ENCODE data around the gene LRP1B.
A peak's percentile ranks its signal among the peaks of the same experiment; 100 is the strongest.

Gene LRP1B

DNA sequence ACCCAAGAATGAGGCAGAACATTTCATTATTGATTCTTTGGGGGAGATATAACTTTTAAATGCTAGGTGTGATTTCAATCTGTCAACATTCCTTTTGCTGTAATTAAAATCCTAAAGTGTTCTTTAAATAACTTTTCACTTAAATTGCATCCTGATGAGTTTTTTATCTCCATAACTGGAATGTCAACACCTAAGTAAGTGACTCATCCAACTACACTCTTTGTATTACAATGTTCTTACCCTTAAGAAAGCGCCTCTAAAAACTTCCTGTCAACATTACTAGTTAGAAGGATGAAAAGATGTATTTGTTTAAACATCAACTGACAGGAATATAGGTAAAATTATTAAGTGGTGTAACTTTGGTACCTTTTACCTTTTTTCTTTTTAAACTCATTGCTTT, 1657.0 kb downstream of the LRP1B start:
- Histone ChIP-seq H3K4me2 (ENCODE audit: low read length) (no peak overlapping the region), H2BK15ac (replicated peaks; ENCODE audit: low read depth) (no peak overlapping the region), H3K79me1 (ENCODE audit: low read length) (no peaks in the 10 kb centered on the region), H3K27ac (ENCODE audit: low read depth, low read length) (no peak overlapping the region), H3K79me2 (ENCODE audit: control insufficient read depth, insufficient read depth, low read length) (no peaks in the 10 kb centered on the region), H4K8ac (ENCODE audit: low read depth, low read length) (no peak overlapping the region), H2BK120ac (ENCODE audit: low read depth, low read length) (no peak overlapping the region), H2BK5ac (ENCODE audit: low read length) (no peak overlapping the region), H3K4ac (ENCODE audit: low read depth, low read length) (no peak overlapping the region), H4K5ac (ENCODE audit: low read length) (no peak overlapping the region), H3K56ac (ENCODE audit: low read length) (no peak overlapping the region), H3K9ac (ENCODE audit: low read length) (no peak overlapping the region), H2AK5ac (ENCODE audit: low read length) (no peak overlapping the region), H3K36me3 (ENCODE audit: control insufficient read depth, insufficient read depth, low read length) (no peaks in the 10 kb centered on the region), H3K23ac (ENCODE audit: low read length) (no peak overlapping the region), H3K18ac (ENCODE audit: low read length) (no peak overlapping the region), H3K4me3 (ENCODE audit: low read length) (no peak overlapping the region), H3K4me1 (ENCODE audit: control insufficient read depth, low read depth, low read length) (no peaks in the 10 kb centered on the region), H3K27me3 (ENCODE audit: insufficient read depth, low read length, poor library complexity) (no peaks in the 10 kb centered on the region)
- WGBS (ENCODE audit: extremely low coverage, insufficient coverage, low lambda C conversion rate) = no CpG with 5 or more reads among the region's 1 CpG
- peak; percentile 51 for DNase-seq

DNA sequence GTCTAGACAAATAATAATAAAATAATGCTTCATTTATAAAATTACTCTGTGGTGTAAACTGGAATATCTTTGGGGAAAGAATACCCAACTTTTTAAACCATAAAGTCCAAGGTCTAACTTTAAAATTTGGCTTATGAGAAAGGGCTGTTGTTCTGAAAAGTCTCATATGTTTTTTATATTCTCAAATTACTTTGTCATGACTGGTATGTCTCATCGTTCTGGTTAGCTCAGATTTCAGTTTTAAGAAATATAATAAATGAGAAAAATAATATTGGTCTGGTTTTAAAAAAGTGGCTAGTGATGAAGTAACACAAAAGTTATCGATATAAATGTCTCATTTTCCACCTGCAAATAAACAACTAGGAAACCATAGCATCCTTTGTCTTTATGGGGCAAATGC, 1658.1 kb downstream of the LRP1B start:
- Histone ChIP-seq H2BK120ac (ENCODE audit: low read depth, low read length) (no peak overlapping the region), H3K79me1 (ENCODE audit: low read length) (no peaks in the 10 kb centered on the region), H3K27me3 (ENCODE audit: insufficient read depth, low read length, poor library complexity) (no peaks in the 10 kb centered on the region), H2BK15ac (replicated peaks; ENCODE audit: low read depth) (no peak overlapping the region), H3K4ac (ENCODE audit: low read depth, low read length) (no peak overlapping the region), H3K4me3 (ENCODE audit: low read length) (no peak overlapping the region), H3K56ac (ENCODE audit: low read length) (no peak overlapping the region), H3K79me2 (ENCODE audit: control insufficient read depth, insufficient read depth, low read length) (no peaks in the 10 kb centered on the region), H3K9ac (ENCODE audit: low read length) (no peak overlapping the region), H3K27ac (ENCODE audit: low read depth, low read length) (no peak overlapping the region), H3K36me3 (ENCODE audit: control insufficient read depth, insufficient read depth, low read length) (no peaks in the 10 kb centered on the region), H3K23ac (ENCODE audit: low read length) (no peak overlapping the region), H3K4me2 (ENCODE audit: low read length) (no peak overlapping the region), H3K4me1 (ENCODE audit: control insufficient read depth, low read depth, low read length) (no peaks in the 10 kb centered on the region), H4K8ac (ENCODE audit: low read depth, low read length) (no peak overlapping the region), H2BK5ac (ENCODE audit: low read length) (no peak overlapping the region), H2AK5ac (ENCODE audit: low read length) (no peak overlapping the region), H4K5ac (ENCODE audit: low read length) (no peak overlapping the region), H3K18ac (ENCODE audit: low read length) (no peak overlapping the region)
- no peak for DNase-seq
- WGBS (ENCODE audit: extremely low coverage, insufficient coverage, low lambda C conversion rate) = no CpG with 5 or more reads among the region's 2 CpGs

DNA sequence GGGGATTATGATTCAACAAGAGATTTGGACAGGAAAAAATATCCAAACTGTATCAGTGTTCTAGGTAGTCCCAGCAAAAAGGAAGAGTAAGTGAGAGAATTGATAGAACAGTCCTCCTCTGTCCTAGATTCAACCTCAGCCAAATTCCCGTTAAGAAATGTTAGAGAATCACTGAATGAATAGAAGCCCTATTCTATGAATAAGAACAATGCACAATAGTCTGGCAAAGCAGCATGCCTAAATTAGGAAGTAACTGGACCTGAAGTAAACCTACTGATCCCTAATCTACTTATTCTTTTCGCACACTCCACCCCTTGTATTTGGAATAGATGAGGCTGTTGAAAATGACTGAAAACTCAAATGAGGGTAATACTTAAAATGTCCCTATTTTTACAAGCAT, 1665.5 kb downstream of the LRP1B start:
- Histone ChIP-seq H3K9ac (ENCODE audit: low read length) (no peak overlapping the region), H4K5ac (ENCODE audit: low read length) (no peak overlapping the region), H3K4ac (ENCODE audit: low read depth, low read length) (no peak overlapping the region), H3K27ac (ENCODE audit: low read depth, low read length) (no peak overlapping the region), H3K4me1 (ENCODE audit: control insufficient read depth, low read depth, low read length) (no peaks in the 10 kb centered on the region), H3K56ac (ENCODE audit: low read length) (no peak overlapping the region), H2AK5ac (ENCODE audit: low read length) (no peak overlapping the region), H2BK15ac (replicated peaks; ENCODE audit: low read depth) (no peak overlapping the region), H3K4me2 (ENCODE audit: low read length) (no peak overlapping the region), H3K23ac (ENCODE audit: low read length) (no peak overlapping the region), H2BK120ac (ENCODE audit: low read depth, low read length) (no peak overlapping the region), H4K8ac (ENCODE audit: low read depth, low read length) (no peak overlapping the region), H3K4me3 (ENCODE audit: low read length) (no peak overlapping the region), H3K27me3 (ENCODE audit: insufficient read depth, low read length, poor library complexity) (no peaks in the 10 kb centered on the region), H3K18ac (ENCODE audit: low read length) (no peak overlapping the region), H3K79me1 (ENCODE audit: low read length) (no peaks in the 10 kb centered on the region), H3K79me2 (ENCODE audit: control insufficient read depth, insufficient read depth, low read length) (no peaks in the 10 kb centered on the region), H2BK5ac (ENCODE audit: low read length) (no peak overlapping the region), H3K36me3 (ENCODE audit: control insufficient read depth, insufficient read depth, low read length) (no peaks in the 10 kb centered on the region)
- no peak for DNase-seq
- no CpG with 5 or more reads among the region's 2 CpGs for WGBS (ENCODE audit: extremely low coverage, insufficient coverage, low lambda C conversion rate)

DNA sequence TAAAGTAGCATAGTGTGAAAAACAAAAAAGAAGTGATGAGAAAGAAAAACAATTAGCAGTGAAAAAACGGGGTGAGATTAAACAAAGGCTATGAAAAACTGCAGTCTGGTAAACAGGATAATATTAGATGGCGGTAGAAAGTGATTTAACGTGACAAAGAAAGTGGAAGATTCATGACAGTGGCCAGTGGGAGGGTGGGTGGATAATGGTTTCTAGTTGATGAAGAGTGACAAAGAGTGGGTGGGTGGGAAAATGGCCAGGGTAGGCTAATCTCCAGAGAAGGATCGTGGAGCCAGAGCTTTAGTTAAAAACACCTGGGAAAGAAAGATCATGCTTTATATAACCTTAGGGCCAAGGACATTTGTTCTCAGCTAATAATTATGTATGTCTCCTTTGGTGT, 1667.8 kb downstream of the LRP1B start:
- no peaks in the 10 kb centered on the region for H3K79me1 ChIP-seq (ENCODE audit: low read length)
- no peak overlapping the region for H3K18ac ChIP-seq (ENCODE audit: low read length)
- no peak overlapping the region for H2BK15ac ChIP-seq (replicated peaks; ENCODE audit: low read depth)
- DNase-seq = no peak
- no peaks in the 10 kb centered on the region for H3K27me3 ChIP-seq (ENCODE audit: insufficient read depth, low read length, poor library complexity)
- no peak overlapping the region for H2AK5ac ChIP-seq (ENCODE audit: low read length)
- no peak overlapping the region for H3K4me3 ChIP-seq (ENCODE audit: low read length)
- no peak overlapping the region for H4K5ac ChIP-seq (ENCODE audit: low read length)
- no peak overlapping the region for H3K23ac ChIP-seq (ENCODE audit: low read length)
- H3K4me1 ChIP-seq (ENCODE audit: control insufficient read depth, low read depth, low read length) = no peaks in the 10 kb centered on the region
- no peak overlapping the region for H3K27ac ChIP-seq (ENCODE audit: low read depth, low read length)
- no peak overlapping the region for H4K8ac ChIP-seq (ENCODE audit: low read depth, low read length)
- H2BK120ac ChIP-seq (ENCODE audit: low read depth, low read length) = no peak overlapping the region
- H3K56ac ChIP-seq (ENCODE audit: low read length) = no peak overlapping the region
- no peak overlapping the region for H3K4me2 ChIP-seq (ENCODE audit: low read length)
- H3K36me3 ChIP-seq (ENCODE audit: control insufficient read depth, insufficient read depth, low read length) = no peaks in the 10 kb centered on the region
- no peak overlapping the region for H3K4ac ChIP-seq (ENCODE audit: low read depth, low read length)
- no peaks in the 10 kb centered on the region for H3K79me2 ChIP-seq (ENCODE audit: control insufficient read depth, insufficient read depth, low read length)
- no peak overlapping the region for H2BK5ac ChIP-seq (ENCODE audit: low read length)
- no peak overlapping the region for H3K9ac ChIP-seq (ENCODE audit: low read length)
- 100% methylated on average over 2 of the region's 4 CpGs for WGBS (ENCODE audit: extremely low coverage, insufficient coverage, low lambda C conversion rate)

DNA sequence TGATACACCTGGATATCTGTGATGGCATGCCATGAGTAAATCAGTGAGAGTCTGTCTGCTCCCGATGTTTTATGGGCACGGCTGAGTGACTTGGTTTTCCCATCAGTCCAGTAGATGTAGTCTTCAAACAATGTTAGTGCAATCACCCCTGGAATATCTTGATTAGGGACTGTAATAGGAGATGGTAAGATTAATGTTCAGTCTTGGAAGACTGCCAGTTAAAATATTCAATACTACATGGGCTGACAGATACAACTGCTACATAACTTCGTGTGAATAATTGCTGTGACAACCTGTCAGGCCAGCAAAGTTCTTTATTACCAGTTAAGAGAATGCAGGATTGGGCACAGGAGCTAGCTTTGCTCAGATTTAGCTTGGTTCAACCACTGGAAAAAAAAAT, 1673.3 kb downstream of the LRP1B start:
- no peak overlapping the region for H3K56ac ChIP-seq (ENCODE audit: low read length)
- no peak for DNase-seq
- no peak overlapping the region for H3K4me2 ChIP-seq (ENCODE audit: low read length)
- H3K4me3 ChIP-seq (ENCODE audit: low read length) = no peak overlapping the region
- no peaks in the 10 kb centered on the region for H3K27me3 ChIP-seq (ENCODE audit: insufficient read depth, low read length, poor library complexity)
- no peak overlapping the region for H2BK15ac ChIP-seq (replicated peaks; ENCODE audit: low read depth)
- H4K5ac ChIP-seq (ENCODE audit: low read length) = no peak overlapping the region
- H3K27ac ChIP-seq (ENCODE audit: low read depth, low read length) = no peak overlapping the region
- no peak overlapping the region for H2AK5ac ChIP-seq (ENCODE audit: low read length)
- H2BK5ac ChIP-seq (ENCODE audit: low read length) = no peak overlapping the region
- no peak overlapping the region for H3K9ac ChIP-seq (ENCODE audit: low read length)
- H4K8ac ChIP-seq (ENCODE audit: low read depth, low read length) = no peak overlapping the region
- H3K4ac ChIP-seq (ENCODE audit: low read depth, low read length) = no peak overlapping the region
- H3K23ac ChIP-seq (ENCODE audit: low read length) = no peak overlapping the region
- H3K36me3 ChIP-seq (ENCODE audit: control insufficient read depth, insufficient read depth, low read length) = no peaks in the 10 kb centered on the region
- WGBS (ENCODE audit: extremely low coverage, insufficient coverage, low lambda C conversion rate) = no CpG with 5 or more reads among the region's 3 CpGs
- no peak overlapping the region for H3K18ac ChIP-seq (ENCODE audit: low read length)
- no peaks in the 10 kb centered on the region for H3K79me2 ChIP-seq (ENCODE audit: control insufficient read depth, insufficient read depth, low read length)
- no peaks in the 10 kb centered on the region for H3K79me1 ChIP-seq (ENCODE audit: low read length)
- no peaks in the 10 kb centered on the region for H3K4me1 ChIP-seq (ENCODE audit: control insufficient read depth, low read depth, low read length)
- H2BK120ac ChIP-seq (ENCODE audit: low read depth, low read length) = no peak overlapping the region

DNA sequence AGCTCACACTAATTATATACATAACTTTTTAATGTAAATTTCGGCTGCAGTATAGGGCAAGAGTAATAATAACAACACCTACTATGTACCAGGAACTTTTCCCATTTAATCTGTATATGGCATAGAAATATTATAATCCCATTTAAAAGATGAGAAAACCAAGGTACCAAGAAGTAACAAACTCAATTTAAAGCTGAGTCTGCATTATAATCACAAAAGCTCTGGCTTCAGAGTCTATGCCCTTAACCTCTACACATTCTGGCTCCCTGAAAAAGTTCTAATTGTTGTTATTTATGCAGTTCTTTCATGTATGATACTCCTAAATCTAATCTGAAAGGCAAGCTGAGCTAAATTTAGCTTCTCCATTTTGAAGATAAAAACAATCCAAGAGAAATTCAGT, 1675.5 kb downstream of the LRP1B start:
- Histone ChIP-seq H3K56ac (ENCODE audit: low read length) (no peak overlapping the region), H2AK5ac (ENCODE audit: low read length) (no peak overlapping the region), H3K36me3 (ENCODE audit: control insufficient read depth, insufficient read depth, low read length) (no peaks in the 10 kb centered on the region), H4K5ac (ENCODE audit: low read length) (no peak overlapping the region), H3K23ac (ENCODE audit: low read length) (no peak overlapping the region), H3K4ac (ENCODE audit: low read depth, low read length) (no peak overlapping the region), H3K79me1 (ENCODE audit: low read length) (no peaks in the 10 kb centered on the region), H3K4me2 (ENCODE audit: low read length) (no peak overlapping the region), H3K27me3 (ENCODE audit: insufficient read depth, low read length, poor library complexity) (no peaks in the 10 kb centered on the region), H3K18ac (ENCODE audit: low read length) (no peak overlapping the region), H3K4me1 (ENCODE audit: control insufficient read depth, low read depth, low read length) (no peaks in the 10 kb centered on the region), H2BK120ac (ENCODE audit: low read depth, low read length) (no peak overlapping the region), H4K8ac (ENCODE audit: low read depth, low read length) (no peak overlapping the region), H3K9ac (ENCODE audit: low read length) (no peak overlapping the region), H2BK5ac (ENCODE audit: low read length) (no peak overlapping the region), H3K4me3 (ENCODE audit: low read length) (no peak overlapping the region), H3K79me2 (ENCODE audit: control insufficient read depth, insufficient read depth, low read length) (no peaks in the 10 kb centered on the region), H2BK15ac (replicated peaks; ENCODE audit: low read depth) (no peak overlapping the region), H3K27ac (ENCODE audit: low read depth, low read length) (no peak overlapping the region)
- no peak for DNase-seq
- WGBS (ENCODE audit: extremely low coverage, insufficient coverage, low lambda C conversion rate) = no CpG with 5 or more reads among the region's 1 CpG
